SK-N-SH treated with all-trans-retinoic acid at 6 μM for 48 hours (cell line): ENCODE data around the gene LRBA.

Experiments used
- ATAC-seq: fragments of 200-7000 bp; cut with Tn5 transposase; 3 replicates; pipeline ENCODE4 v1.9.1; 2020; ENCODE audit warnings: mild to moderate bottlenecking, moderate library complexity
- ARNTL ChIP-seq: fragments of 450-650 bp; formaldehyde crosslinking; IDR thresholded peaks from 2 replicates; pipeline ENCODE4 v1.5.0; 2020; ENCODE audit warnings: low read depth, mild to moderate bottlenecking, moderate library complexity, borderline replicate concordance
- BACH2 ChIP-seq: fragments of 250-450 bp; sonication (Bioruptor Pico); IDR thresholded peaks from 2 replicates; pipeline ENCODE4 v1.9.0; 2021; ENCODE audit warnings: mild to moderate bottlenecking, borderline replicate concordance
- CSDC2 ChIP-seq: fragments of 250-450 bp; sonication (Bioruptor Pico); IDR thresholded peaks from 2 replicates; pipeline ENCODE4 v1.5.0; 2020; ENCODE audit warnings: mild to moderate bottlenecking, moderate library complexity
- ESRRG ChIP-seq: fragments of 250-450 bp; sonication (Bioruptor Pico); IDR thresholded peaks from 2 replicates; pipeline ENCODE4 v1.6.1; 2021; ENCODE audit warnings: mild to moderate bottlenecking
- GLIS3 ChIP-seq: fragments of 250-450 bp; sonication (Bioruptor Pico); IDR thresholded peaks from 2 replicates; pipeline ENCODE4 v1.5.0; 2020; ENCODE audit warnings: mild to moderate bottlenecking, moderate library complexity
- ISL1 ChIP-seq: fragments of 250-450 bp; sonication (Bioruptor Pico); IDR thresholded peaks from 2 replicates; pipeline ENCODE4 v2.1.2; 2022; ENCODE audit warnings: mild to moderate bottlenecking, moderate library complexity
- PPARA ChIP-seq: fragments of 250-450 bp; sonication (Bioruptor Pico); IDR thresholded peaks from 2 replicates; pipeline ENCODE4 v1.5.0; 2020; ENCODE audit warnings: mild to moderate bottlenecking, borderline replicate concordance
- RARB ChIP-seq: fragments of 250-450 bp; sonication (Bioruptor Pico); IDR thresholded peaks from 2 replicates; pipeline ENCODE4 v1.8.0; 2021; ENCODE audit warnings: mild to moderate bottlenecking, moderate library complexity
- SNAI2 ChIP-seq: fragments of 250-450 bp; sonication (Bioruptor Pico); IDR thresholded peaks from 2 replicates; pipeline ENCODE4 v1.5.0; 2020; ENCODE audit warnings: mild to moderate bottlenecking, moderate library complexity
- TCF4 ChIP-seq: fragments of 250-450 bp; sonication (Bioruptor Pico); IDR thresholded peaks from 2 replicates; pipeline ENCODE4 v1.8.0; 2021; ENCODE audit warnings: mild to moderate bottlenecking, moderate library complexity, borderline replicate concordance
- TOX ChIP-seq: fragments of 250-450 bp; sonication (Bioruptor Pico); IDR thresholded peaks from 2 replicates; pipeline ENCODE4 v1.8.0; 2021; ENCODE audit warnings: mild to moderate bottlenecking, moderate library complexity, borderline replicate concordance
- ZC3H10 ChIP-seq: fragments of 250-450 bp; sonication (Bioruptor Pico); IDR thresholded peaks from 2 replicates; pipeline ENCODE4 v1.5.1; 2021; ENCODE audit warnings: mild to moderate bottlenecking, moderate library complexity
- ZFP3 ChIP-seq: fragments of 250-450 bp; sonication (Bioruptor Pico); IDR thresholded peaks from 2 replicates; pipeline ENCODE4 v1.5.0; 2020; ENCODE audit warnings: mild to moderate bottlenecking, moderate library complexity
- ZFP30 ChIP-seq: fragments of 450-650 bp; formaldehyde crosslinking; IDR thresholded peaks from 2 replicates; pipeline ENCODE4 v1.5.0; 2022; ENCODE audit warnings: mild to moderate bottlenecking, moderate library complexity
- ZNF70 ChIP-seq: fragments of 450-650 bp; formaldehyde crosslinking; IDR thresholded peaks from 2 replicates; pipeline ENCODE4 v1.5.0; 2020; ENCODE audit warnings: mild to moderate bottlenecking, moderate library complexity
- ZNF8 ChIP-seq: fragments of 450-650 bp; formaldehyde crosslinking; IDR thresholded peaks from 2 replicates; pipeline ENCODE4 v1.5.0; 2020; ENCODE audit warnings: mild to moderate bottlenecking, moderate library complexity
- TF ChIP-seq, protein P1 (sequence below): fragments of 250-450 bp; sonication (Bioruptor Pico); IDR thresholded peaks from 2 replicates; pipeline ENCODE4 v1.8.0; 2020; ENCODE audit warnings: mild to moderate bottlenecking, moderate library complexity, borderline replicate concordance
- TF ChIP-seq, protein P2 (sequence below): fragments of 250-450 bp; sonication (Bioruptor Pico); IDR thresholded peaks from 2 replicates; pipeline ENCODE4 v1.5.1; 2020; ENCODE audit warnings: low read depth, mild to moderate bottlenecking, moderate library complexity
- TF ChIP-seq, protein P3 (sequence below): fragments of 250-450 bp; sonication (Bioruptor Pico); IDR thresholded peaks from 2 replicates; pipeline ENCODE4 v1.5.0; 2020; ENCODE audit warnings: mild to moderate bottlenecking, moderate library complexity
- TF ChIP-seq, protein P4 (sequence below): fragments of 250-450 bp; sonication (Bioruptor Pico); IDR thresholded peaks from 2 replicates; pipeline ENCODE4 v1.8.0; 2021; ENCODE audit warnings: low read depth, mild to moderate bottlenecking, moderate library complexity, borderline replicate concordance

Gene LRBA

DNA sequence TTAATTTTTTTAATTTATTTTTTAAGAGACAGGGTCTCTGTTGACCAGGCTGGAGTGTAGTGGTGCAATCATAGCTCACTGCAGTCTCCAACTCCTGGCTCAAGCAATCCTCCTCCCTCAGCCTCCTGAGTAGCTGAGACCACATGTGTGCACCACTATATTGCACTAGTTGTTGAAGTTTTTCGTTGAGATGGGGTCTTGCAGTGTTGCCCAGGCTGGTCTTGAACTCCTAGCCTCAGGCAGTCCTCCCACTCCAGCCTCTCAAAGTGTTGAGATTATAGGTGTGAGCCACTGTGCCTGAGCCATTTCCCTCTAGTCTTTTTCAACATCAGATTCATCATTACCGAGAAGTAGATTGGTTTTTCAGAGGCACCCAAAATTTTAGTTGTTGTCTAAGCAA is 771.2 kb downstream of the LRBA start:
- TF ChIP-seq ZNF8 (CRISPR knock-in tag) (no peak), GLIS3 (CRISPR knock-in tag) (no peak), TCF4 (CRISPR knock-in tag) (no peak), SNAI2 (CRISPR knock-in tag) (no peak), ZNF70 (no peak), BACH2 (CRISPR knock-in tag) (no peak), ZC3H10 (CRISPR knock-in tag) (no peak), PPARA (CRISPR knock-in tag) (no peak), TOX (CRISPR knock-in tag) (no peak), ESRRG (CRISPR knock-in tag) (no peak), ISL1 (CRISPR knock-in tag) (no peak), ARNTL (no peak), RARB (CRISPR knock-in tag) (no peak)
- TF ChIP-seq, protein P1, sequence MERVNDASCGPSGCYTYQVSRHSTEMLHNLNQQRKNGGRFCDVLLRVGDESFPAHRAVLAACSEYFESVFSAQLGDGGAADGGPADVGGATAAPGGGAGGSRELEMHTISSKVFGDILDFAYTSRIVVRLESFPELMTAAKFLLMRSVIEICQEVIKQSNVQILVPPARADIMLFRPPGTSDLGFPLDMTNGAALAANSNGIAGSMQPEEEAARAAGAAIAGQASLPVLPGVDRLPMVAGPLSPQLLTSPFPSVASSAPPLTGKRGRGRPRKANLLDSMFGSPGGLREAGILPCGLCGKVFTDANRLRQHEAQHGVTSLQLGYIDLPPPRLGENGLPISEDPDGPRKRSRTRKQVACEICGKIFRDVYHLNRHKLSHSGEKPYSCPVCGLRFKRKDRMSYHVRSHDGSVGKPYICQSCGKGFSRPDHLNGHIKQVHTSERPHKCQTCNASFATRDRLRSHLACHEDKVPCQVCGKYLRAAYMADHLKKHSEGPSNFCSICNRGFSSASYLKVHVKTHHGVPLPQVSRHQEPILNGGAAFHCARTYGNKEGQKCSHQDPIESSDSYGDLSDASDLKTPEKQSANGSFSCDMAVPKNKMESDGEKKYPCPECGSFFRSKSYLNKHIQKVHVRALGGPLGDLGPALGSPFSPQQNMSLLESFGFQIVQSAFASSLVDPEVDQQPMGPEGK (CRISPR knock-in tag) = no peak
- TF ChIP-seq, protein P2, sequence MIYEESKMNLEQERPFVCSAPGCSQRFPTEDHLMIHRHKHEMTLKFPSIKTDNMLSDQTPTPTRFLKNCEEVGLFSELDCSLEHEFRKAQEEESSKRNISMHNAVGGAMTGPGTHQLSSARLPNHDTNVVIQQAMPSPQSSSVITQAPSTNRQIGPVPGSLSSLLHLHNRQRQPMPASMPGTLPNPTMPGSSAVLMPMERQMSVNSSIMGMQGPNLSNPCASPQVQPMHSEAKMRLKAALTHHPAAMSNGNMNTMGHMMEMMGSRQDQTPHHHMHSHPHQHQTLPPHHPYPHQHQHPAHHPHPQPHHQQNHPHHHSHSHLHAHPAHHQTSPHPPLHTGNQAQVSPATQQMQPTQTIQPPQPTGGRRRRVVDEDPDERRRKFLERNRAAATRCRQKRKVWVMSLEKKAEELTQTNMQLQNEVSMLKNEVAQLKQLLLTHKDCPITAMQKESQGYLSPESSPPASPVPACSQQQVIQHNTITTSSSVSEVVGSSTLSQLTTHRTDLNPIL (CRISPR knock-in tag) = no peak
- TF ChIP-seq, protein P3, sequence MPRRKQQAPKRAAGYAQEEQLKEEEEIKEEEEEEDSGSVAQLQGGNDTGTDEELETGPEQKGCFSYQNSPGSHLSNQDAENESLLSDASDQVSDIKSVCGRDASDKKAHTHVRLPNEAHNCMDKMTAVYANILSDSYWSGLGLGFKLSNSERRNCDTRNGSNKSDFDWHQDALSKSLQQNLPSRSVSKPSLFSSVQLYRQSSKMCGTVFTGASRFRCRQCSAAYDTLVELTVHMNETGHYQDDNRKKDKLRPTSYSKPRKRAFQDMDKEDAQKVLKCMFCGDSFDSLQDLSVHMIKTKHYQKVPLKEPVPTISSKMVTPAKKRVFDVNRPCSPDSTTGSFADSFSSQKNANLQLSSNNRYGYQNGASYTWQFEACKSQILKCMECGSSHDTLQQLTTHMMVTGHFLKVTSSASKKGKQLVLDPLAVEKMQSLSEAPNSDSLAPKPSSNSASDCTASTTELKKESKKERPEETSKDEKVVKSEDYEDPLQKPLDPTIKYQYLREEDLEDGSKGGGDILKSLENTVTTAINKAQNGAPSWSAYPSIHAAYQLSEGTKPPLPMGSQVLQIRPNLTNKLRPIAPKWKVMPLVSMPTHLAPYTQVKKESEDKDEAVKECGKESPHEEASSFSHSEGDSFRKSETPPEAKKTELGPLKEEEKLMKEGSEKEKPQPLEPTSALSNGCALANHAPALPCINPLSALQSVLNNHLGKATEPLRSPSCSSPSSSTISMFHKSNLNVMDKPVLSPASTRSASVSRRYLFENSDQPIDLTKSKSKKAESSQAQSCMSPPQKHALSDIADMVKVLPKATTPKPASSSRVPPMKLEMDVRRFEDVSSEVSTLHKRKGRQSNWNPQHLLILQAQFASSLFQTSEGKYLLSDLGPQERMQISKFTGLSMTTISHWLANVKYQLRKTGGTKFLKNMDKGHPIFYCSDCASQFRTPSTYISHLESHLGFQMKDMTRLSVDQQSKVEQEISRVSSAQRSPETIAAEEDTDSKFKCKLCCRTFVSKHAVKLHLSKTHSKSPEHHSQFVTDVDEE (CRISPR knock-in tag) = no peak
- ATAC-seq = no peak

DNA sequence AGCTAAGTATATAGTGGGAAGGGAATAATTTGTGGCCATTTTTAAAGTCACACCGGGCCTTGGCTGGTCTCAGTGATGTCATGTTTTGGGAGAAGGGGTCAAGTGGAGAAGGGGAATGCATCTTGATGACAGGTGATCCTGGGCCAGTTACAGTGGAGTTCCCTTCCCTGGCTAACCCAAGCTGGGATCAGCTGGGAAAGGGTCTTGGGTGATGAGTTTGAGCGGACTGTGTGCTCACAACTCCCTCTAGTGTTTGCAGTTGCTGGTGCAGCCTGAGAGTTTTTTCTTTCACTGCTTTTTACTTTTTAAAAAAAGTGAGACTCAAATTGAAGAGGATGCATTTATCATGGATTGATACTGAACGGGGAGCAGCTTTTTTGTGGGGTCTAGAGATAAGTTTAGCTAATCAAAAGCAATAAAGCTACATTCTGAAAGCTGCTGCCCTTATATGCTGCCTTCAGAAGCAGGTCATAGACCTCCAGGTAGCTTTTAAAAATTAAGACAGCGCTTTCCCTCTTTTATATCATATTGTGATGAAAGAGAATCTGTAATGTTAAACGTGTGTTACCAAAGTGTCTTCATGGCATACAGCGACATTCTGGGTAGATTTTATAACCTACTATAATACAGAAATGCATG is 772.1 kb downstream of the LRBA start:
- TF ChIP-seq, protein P3 (CRISPR knock-in tag) = no peak
- TF ChIP-seq TOX (CRISPR knock-in tag) (no peak), ZFP30 (CRISPR knock-in tag) (no peak), ISL1 (CRISPR knock-in tag) (no peak), CSDC2 (CRISPR knock-in tag) (no peak)
- TF ChIP-seq, all 23 proteins: peak for 0
- peak; percentile 72 for ATAC-seq

DNA sequence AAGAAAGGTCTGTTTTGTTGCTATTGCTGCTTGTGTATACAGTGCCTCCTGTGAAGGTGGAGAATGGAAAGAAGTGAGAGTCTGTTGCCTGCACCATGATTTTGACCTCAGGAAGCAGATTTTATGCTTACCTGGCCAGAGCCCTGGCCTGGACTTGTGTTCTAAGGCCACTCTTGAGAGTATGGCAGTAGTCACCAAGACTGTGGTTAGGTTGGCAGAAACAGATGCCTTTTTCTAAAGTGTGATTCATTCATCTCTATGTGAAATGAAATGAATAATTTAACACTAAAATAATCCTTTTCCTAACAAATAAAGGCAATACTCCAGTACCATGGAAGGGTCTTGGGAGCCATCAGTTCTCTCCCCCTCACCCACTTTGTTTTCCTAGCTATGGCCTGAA is 775.1 kb downstream of the LRBA start:
- no peak for ATAC-seq
- TF ChIP-seq, protein P4, sequence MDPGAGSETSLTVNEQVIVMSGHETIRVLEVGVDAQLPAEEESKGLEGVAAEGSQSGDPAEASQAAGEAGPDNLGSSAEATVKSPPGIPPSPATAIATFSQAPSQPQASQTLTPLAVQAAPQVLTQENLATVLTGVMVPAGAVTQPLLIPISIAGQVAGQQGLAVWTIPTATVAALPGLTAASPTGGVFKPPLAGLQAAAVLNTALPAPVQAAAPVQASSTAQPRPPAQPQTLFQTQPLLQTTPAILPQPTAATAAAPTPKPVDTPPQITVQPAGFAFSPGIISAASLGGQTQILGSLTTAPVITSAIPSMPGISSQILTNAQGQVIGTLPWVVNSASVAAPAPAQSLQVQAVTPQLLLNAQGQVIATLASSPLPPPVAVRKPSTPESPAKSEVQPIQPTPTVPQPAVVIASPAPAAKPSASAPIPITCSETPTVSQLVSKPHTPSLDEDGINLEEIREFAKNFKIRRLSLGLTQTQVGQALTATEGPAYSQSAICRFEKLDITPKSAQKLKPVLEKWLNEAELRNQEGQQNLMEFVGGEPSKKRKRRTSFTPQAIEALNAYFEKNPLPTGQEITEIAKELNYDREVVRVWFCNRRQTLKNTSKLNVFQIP (CRISPR knock-in tag) = no peak
- TF ChIP-seq GLIS3 (CRISPR knock-in tag) (no peak), ZFP3 (CRISPR knock-in tag) (no peak), ISL1 (CRISPR knock-in tag) (no peak), RARB (CRISPR knock-in tag) (no peak), ZNF70 (no peak), PPARA (CRISPR knock-in tag) (no peak), ZC3H10 (CRISPR knock-in tag) (no peak), BACH2 (CRISPR knock-in tag) (no peak), TOX (CRISPR knock-in tag) (no peak), ARNTL (no peak)
- TF ChIP-seq, protein P2 (CRISPR knock-in tag) = no peak
- TF ChIP-seq, protein P3 (CRISPR knock-in tag) = no peak
